Natural killer cell (primary cell): Measurements from ENCODE around the gene OR10G3. TPM values are rescaled to one million over a fixed set of nuclear protein-coding genes. Genes with fewer than 3 reads are reported as not detected.

ENCODE experiments used
- ATAC-seq, 3 donors: fragments of 150-1000 bp in 2 of 3; fragments of 200-7000 bp in 1 of 3; cut with Tn5 transposase; 1 replicate in 1 of 3; 2 replicates in 2 of 3; pipeline ENCODE4 v1.10.0; 2021; ENCODE audit warnings: mild to moderate bottlenecking in 2 of 3, moderate library complexity in 2 of 3
- DNase-seq, 2 donors: peaks; one replicate each; pipeline versions ENCODE4 v3.0.0 to v3.0.0-alpha.2; 2013 to 2021; ENCODE audit warnings: mixed read lengths in 1 of 2
- H3K27ac ChIP-seq: one replicate; pipeline ENCODE4 v1.5.1; 2013; ENCODE audit warnings: mild to moderate bottlenecking, low read length
- H3K27me3 ChIP-seq: one replicate; pipeline ENCODE4 v1.6.1; 2013; ENCODE audit warnings: low read length; ENCODE audit not compliant: control insufficient read depth, insufficient read depth
- H3K36me3 ChIP-seq: one replicate; pipeline ENCODE4 v1.6.1; 2013; ENCODE audit warnings: low read length; ENCODE audit not compliant: control insufficient read depth, insufficient read depth
- H3K4me1 ChIP-seq: one replicate; pipeline ENCODE4 v1.6.1; 2013; ENCODE audit warnings: low read length; ENCODE audit not compliant: control insufficient read depth, insufficient read depth
- H3K4me3 ChIP-seq: one replicate; pipeline ENCODE4 v1.5.1; 2013; ENCODE audit warnings: low read length
- H3K9me3 ChIP-seq: one replicate; pipeline ENCODE4 v1.6.1; 2013; ENCODE audit warnings: low read length; ENCODE audit not compliant: control insufficient read depth, insufficient read depth
- H3K27ac Mint-ChIP-seq, 2 donors: one replicate each; pipeline ENCODE4 v1.8.0; 2022; ENCODE audit warnings: mild to moderate bottlenecking in 2 of 2, mixed read lengths in 2 of 2, moderate library complexity in 1 of 2
- H3K27me3 Mint-ChIP-seq, 2 donors: one replicate each; pipeline ENCODE4 v1.8.0; 2022; ENCODE audit warnings: low read depth in 2 of 2, mixed read lengths in 2 of 2
- H3K36me3 Mint-ChIP-seq: one replicate; pipeline ENCODE4 v1.8.0; 2022; ENCODE audit warnings: mixed read lengths
- H3K4me1 Mint-ChIP-seq, 2 donors: one replicate each; pipeline ENCODE4 v1.8.0; 2022; ENCODE audit warnings: mixed read lengths in 2 of 2
- H3K4me3 Mint-ChIP-seq: one replicate; pipeline ENCODE4 v1.8.0; 2022; ENCODE audit warnings: mild to moderate bottlenecking, moderate library complexity, mixed read lengths
- H3K9me3 Mint-ChIP-seq, 2 donors: one replicate each; pipeline ENCODE4 v1.8.0; 2022; ENCODE audit warnings: mixed read lengths in 2 of 2
- CTCF ChIP-seq: fragments of 200-600 bp; IDR thresholded peaks from one replicate; pipeline ENCODE4 v1.8.0; 2022; ENCODE audit warnings: antibody characterized with exemption
- WGBS: methylation state at CpG from one replicate; pipeline ENCODE4 v1.1.7; 2013; ENCODE audit warnings: missing lambda C conversion rate; ENCODE audit not compliant: insufficient coverage; 5-methylcytosine and 5-hydroxymethylcytosine counted together
- intact Hi-C: fragments of 100-400 bp; cut with micrococcal nuclease; formaldehyde crosslinking; loops from one replicate; pipeline ENCODE4 v1.14.2; 2022
- total RNA-seq, 4 donors: library from RNA; stranded (reverse); fragments of 120-200 nt in 1 of 4; gene quantifications; one replicate each; pipeline versions ENCODE4 v1.2.3 to v1.2.4, GENCODE V29; 2013 to 2022

Gene OR10G3
- total RNA-seq, 3 donors from 2014 or later (not counting 1 experiment from before 2014, with no cell fraction given), result not detected

GRCh38 chr14:21529515-21529914, 50.4 kb downstream of the OR10G3 start:
- Histone ChIP-seq H3K27ac (no peak overlapping the region), H3K27me3 (no peaks in the 10 kb centered on the region), H3K4me1 (peaks cover 19% of the 10 kb centered on the region), H3K36me3 (no peaks in the 10 kb centered on the region), H3K9me3 (no peaks in the 10 kb centered on the region), H3K4me3 (no peak overlapping the region)
- Mint-ChIP-seq H3K9me3 (no peaks in the 10 kb centered on the region), H3K4me3 (no peak overlapping the region), H3K36me3 (no peaks in the 10 kb centered on the region), H3K27ac (no peak overlapping the region), H3K4me1 (peaks cover 13 to 19% of the 10 kb centered on the region in 2 donors), H3K27me3 (peaks cover 11 to 12% of the 10 kb centered on the region in 2 donors)
- no peak for DNase-seq
- no peak for ATAC-seq
- 100% methylated on average over 1 of the region's 1 CpG for WGBS
- no peak for TF ChIP-seq CTCF
- intact Hi-C loops, result no loop called here

- peaks cover 13 to 19% of the 10 kb centered on the region in 2 donors for H3K4me1 Mint-ChIP-seq
- H3K4me3 ChIP-seq, result no peak overlapping the region
- no peaks in the 10 kb centered on the region for H3K9me3 Mint-ChIP-seq
- DNase-seq (no peak), ATAC-seq (no peak)
- H3K9me3 ChIP-seq, result no peaks in the 10 kb centered on the region
- H3K36me3 Mint-ChIP-seq, result no peaks in the 10 kb centered on the region
- 93% methylated on average over 4 of the region's 4 CpGs for WGBS
- H3K27ac Mint-ChIP-seq, result no peak overlapping the region
- no peaks in the 10 kb centered on the region for H3K27me3 ChIP-seq
- peak overlapping the region; percentile 32 for H3K4me3 Mint-ChIP-seq
- H3K4me1 ChIP-seq, result peaks cover 19% of the 10 kb centered on the region
- TF ChIP-seq CTCF, result no peak
- H3K27ac ChIP-seq, result no peak overlapping the region
- peaks cover 5 to 8% of the 10 kb centered on the region in 2 donors for H3K27me3 Mint-ChIP-seq
- intact Hi-C loops, result no loop called here
- H3K36me3 ChIP-seq, result no peaks in the 10 kb centered on the region
These were observed 51.2 kb downstream of the OR10G3 start for GRCh38 chr14:21528381-21529348.

GRCh38 chr14:21527318-21527679, 52.6 kb downstream of the OR10G3 start:
- H3K27me3 Mint-ChIP-seq, result peaks cover 0 to 4% of the 10 kb centered on the region in 2 donors
- DNase-seq, result no peak
- no peak overlapping the region for H3K27ac ChIP-seq
- H3K27me3 ChIP-seq, result no peaks in the 10 kb centered on the region
- H3K4me3 Mint-ChIP-seq, result peak overlapping the region; percentile 86
- intact Hi-C loops, result no loop called here
- peak overlapping the region in 1 of 2 donors; percentile 75 for H3K27ac Mint-ChIP-seq
- no peaks in the 10 kb centered on the region for H3K36me3 ChIP-seq
- peaks cover 13 to 19% of the 10 kb centered on the region in 2 donors for H3K4me1 Mint-ChIP-seq
- peaks cover 19% of the 10 kb centered on the region for H3K4me1 ChIP-seq
- no peaks in the 10 kb centered on the region for H3K36me3 Mint-ChIP-seq
- no peak for TF ChIP-seq CTCF
- no peaks in the 10 kb centered on the region for H3K9me3 Mint-ChIP-seq
- WGBS, result no CpG with 5 or more reads among the region's 1 CpG
- no peak for ATAC-seq
- H3K4me3 ChIP-seq, result no peak overlapping the region
- no peaks in the 10 kb centered on the region for H3K9me3 ChIP-seq
